PFSK-1 (cell line): ENCODE data around the gene RNF208.

Source experiments
- POLR2AphosphoS5 ChIP-seq: IDR thresholded peaks from 2 replicates; pipeline ENCODE4 v1.6.1; 2012; ENCODE audit warnings: low read depth, mild to moderate bottlenecking, control low read depth, low read length, moderate library complexity
- REST ChIP-seq, 2 experiments: IDR thresholded peaks; 2 replicates each; pipeline versions ENCODE4 v1.6.1 to v1.8.0; 2011 to 2012; ENCODE audit warnings: low read depth in 2 of 2, low read length in 2 of 2, control low read depth in 1 of 2, inconsistent platforms in 1 of 2, mild to moderate bottlenecking in 1 of 2, moderate library complexity in 1 of 2; ENCODE audit not compliant: insufficient read depth in 1 of 2
- TAF1 ChIP-seq: IDR thresholded peaks from 2 replicates; pipeline ENCODE4 v1.6.1; 2012; ENCODE audit warnings: low read length, control low read depth, borderline replicate concordance; ENCODE audit not compliant: insufficient read depth

GRCh38 chr9:137191245-137191644 lies 30.8 kb downstream of the RNF208 start:
- TF ChIP-seq TAF1 (no peak), POLR2AphosphoS5 (no peak), REST (IDR thresholded peaks at IDR 0.05; ENCODE audit: insufficient read depth in 1 of 2, low read depth in 2 of 2, low read length in 2 of 2) (no peak)
